ENCODE data around the gene MYCBPAP. TPM values are rescaled to one million over a fixed set of nuclear protein-coding genes. Genes with fewer than 3 reads are reported as not detected.

MYCBPAP gene
- total RNA-seq, 4 donors from 2014 or later = not detected

DNA sequence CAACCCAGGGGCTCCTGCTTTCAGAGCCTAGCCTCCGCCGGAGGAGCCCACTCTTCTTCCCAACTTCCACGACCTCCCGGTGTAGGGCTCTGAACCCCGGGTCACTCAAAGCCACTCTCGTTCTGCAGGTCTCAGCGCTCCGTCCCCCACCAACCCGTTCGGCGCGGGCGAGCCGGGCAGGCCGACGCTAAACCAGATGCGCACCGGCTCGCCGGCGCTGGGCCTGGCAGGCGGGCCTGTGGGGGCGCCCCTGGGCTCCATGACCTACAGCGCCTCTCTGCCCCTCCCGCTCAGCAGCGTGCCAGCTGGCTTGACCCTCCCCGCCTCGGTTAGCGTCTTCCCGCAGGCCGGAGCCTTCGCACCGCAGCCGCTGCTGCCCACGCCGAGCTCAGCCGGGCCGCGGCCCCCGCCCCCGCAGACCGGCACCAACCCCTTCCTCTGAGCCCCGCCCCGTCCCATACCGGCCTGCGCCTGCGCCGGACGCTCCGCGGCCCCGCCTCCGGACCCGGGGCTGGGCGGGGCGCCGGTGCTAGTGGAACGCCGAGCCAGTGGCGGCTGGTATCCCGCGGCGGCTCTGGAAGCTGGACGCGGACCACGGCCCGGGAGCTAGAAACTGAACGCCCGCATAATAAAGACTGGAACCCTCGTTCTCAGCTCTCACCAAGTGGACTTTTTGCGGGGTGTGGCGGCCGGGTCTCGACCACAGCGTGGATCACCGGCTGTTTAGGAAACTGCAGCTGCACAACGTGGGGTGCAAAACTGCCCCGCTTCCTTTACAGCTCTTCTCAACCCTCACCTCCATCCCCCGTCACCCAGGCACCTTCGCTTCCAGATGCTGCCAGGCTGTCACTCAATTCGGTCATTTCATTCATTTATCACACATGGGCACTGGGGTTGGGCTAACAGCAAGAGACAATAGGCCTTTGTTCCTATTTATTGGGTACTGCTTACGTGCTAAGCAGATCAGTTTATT is 33.8 kb downstream of the MYCBPAP start:
- ATAC-seq (peak; percentile 82 to 85), DNase-seq (peak; percentile 66 to 80)
- Histone ChIP-seq H3K4me1 (peaks cover 9 to 19% of the 10 kb centered on the region in 2 donors), H3K27ac (peak overlapping the region; percentile 64 to 80 (median 74)), H3K27me3 (no peaks in the 10 kb centered on the region), H3K9me3 (no peaks in the 10 kb centered on the region), H3K4me3 (peak overlapping the region; percentile 58 to 68 (median 66)), H3K36me3 (no peaks in the 10 kb centered on the region)
- in situ Hi-C loops (cut with MboI; ENCODE audit: low sequenced_read_pairs in 4 of 4) (loop anchor here (5.0 to 25.0 kb wide), 6 partner anchors 85 to 413 kb away; partner anchors contain the start of genes ABCC3 (in 1 of the 4) and WFIKKN2 (in 1 of the 4)), intact Hi-C loops (cut with DNase I; ENCODE audit: low total_unique reads) (loop anchor here (5.0 kb wide), 1 partner anchor 165 kb away; the partner anchor contains the start of gene ANKRD40)
- peak; percentile 34 to 52 for TF ChIP-seq POLR2A (IDR thresholded peaks at IDR 0.05)
- TF ChIP-seq, protein P1, sequence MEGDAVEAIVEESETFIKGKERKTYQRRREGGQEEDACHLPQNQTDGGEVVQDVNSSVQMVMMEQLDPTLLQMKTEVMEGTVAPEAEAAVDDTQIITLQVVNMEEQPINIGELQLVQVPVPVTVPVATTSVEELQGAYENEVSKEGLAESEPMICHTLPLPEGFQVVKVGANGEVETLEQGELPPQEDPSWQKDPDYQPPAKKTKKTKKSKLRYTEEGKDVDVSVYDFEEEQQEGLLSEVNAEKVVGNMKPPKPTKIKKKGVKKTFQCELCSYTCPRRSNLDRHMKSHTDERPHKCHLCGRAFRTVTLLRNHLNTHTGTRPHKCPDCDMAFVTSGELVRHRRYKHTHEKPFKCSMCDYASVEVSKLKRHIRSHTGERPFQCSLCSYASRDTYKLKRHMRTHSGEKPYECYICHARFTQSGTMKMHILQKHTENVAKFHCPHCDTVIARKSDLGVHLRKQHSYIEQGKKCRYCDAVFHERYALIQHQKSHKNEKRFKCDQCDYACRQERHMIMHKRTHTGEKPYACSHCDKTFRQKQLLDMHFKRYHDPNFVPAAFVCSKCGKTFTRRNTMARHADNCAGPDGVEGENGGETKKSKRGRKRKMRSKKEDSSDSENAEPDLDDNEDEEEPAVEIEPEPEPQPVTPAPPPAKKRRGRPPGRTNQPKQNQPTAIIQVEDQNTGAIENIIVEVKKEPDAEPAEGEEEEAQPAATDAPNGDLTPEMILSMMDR (IDR thresholded peaks at IDR 0.05 in 4 of 5, conservative IDR thresholded peaks at IDR 0.05 in 1 of 5) = peak in 2 of 5 experiments; percentile 13 to 18

DNA sequence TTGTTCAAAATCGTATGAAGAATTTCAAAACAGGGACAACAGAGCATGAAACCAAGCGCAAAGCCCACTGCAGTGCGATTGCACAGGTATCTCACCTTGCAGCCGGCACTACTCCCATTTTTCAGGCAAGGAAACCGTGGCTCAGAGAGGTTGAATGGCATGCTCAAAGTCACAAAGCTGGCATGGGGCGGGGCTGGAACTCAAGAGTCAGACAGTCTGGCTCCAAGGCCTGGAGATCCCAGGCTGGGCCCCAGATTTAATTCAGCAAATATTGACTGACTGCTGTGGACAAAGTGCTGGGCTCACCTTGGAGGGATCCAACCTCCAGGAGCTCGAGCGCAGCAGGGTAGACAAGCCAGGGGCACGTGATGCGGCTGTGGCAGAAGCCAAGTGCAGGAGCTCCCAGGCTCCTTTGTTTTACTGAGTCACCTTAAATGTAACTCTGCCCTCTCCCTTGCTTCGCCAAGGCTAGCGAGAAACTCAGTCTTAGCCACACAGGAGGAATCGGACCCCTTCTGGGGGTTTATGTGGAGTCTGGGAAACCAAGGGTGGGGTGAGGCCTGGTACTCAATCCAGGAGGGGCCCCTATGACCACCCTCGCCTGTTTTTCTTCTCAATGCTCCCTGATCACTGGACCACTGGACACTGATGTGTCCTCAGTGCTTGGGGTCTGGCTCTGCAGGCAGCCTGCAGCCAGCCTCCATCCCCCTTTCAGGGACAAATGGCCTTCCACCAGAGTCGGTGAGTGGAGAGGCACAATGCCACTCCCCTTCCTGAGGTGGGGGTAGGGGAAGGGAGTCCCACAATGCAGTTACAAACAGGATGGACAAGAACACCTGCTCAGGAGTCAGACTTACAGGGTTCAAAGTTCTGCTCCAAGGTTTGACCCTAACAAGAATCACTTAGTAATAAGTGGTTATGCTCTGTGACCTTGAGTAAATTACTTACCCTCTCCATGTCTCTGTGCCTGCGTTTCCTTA is 34.8 kb downstream of the MYCBPAP start:
- Histone ChIP-seq H3K36me3 (no peaks in the 10 kb centered on the region), H3K9me3 (no peaks in the 10 kb centered on the region), H3K27ac (no peak overlapping the region), H3K27me3 (no peaks in the 10 kb centered on the region), H3K4me1 (peaks cover 16 to 28% of the 10 kb centered on the region in 2 donors), H3K4me3 (peak overlapping the region in 2 of 4 donors; percentile 65 to 66)
- TF ChIP-seq POLR2A (IDR thresholded peaks at IDR 0.05) = no peak
- TF ChIP-seq, protein P1 (IDR thresholded peaks at IDR 0.05 in 4 of 5, conservative IDR thresholded peaks at IDR 0.05 in 1 of 5) = no peak
- intact Hi-C loops (cut with DNase I; ENCODE audit: low total_unique reads) = loop anchor here (5.0 kb wide), 1 partner anchor 164 kb away; the partner anchor contains the start of gene ANKRD40
- in situ Hi-C loops (cut with MboI; ENCODE audit: low sequenced_read_pairs in 4 of 4) = loop anchor here (5.0 to 25.0 kb wide), 6 partner anchors 84 to 412 kb away; partner anchors contain the start of genes ABCC3 (in 1 of the 4) and WFIKKN2 (in 1 of the 4)
- no peak for DNase-seq
- no peak for ATAC-seq

DNA sequence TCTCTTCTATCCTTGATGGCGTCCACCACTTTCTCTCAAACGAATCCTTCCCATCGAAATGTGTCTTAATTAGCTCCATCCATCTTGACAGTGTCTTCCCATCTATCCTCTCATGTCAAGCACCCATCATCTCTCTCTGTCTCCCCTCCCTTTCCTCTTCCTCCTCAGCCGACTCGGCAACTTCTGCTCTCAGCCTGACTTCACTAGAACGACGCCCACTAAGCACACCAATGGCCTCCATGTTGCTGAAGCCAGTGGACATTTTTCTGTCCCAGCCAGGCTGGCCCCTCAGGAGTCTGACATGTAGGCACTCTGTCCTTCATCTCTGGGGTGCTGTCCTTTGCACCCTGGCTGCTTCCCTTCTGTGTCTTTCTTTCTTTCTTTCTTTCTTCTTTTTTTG is 36.3 kb downstream of the MYCBPAP start:
- ATAC-seq = no peak
- in situ Hi-C loops (cut with MboI; ENCODE audit: low sequenced_read_pairs in 4 of 4) = loop anchor here (5.0 to 25.0 kb wide), 6 partner anchors 83 to 410 kb away; partner anchors contain the start of genes ABCC3 (in 1 of the 4) and WFIKKN2 (in 1 of the 4)

More for the DNA sequence above, 36.3 kb downstream of the MYCBPAP start:
- H3K4me1 ChIP-seq = peaks cover 16 to 28% of the 10 kb centered on the region in 2 donors
- no peak overlapping the region for H3K4me3 ChIP-seq
- intact Hi-C loops (cut with DNase I; ENCODE audit: low total_unique reads) = loop anchor here (5.0 kb wide), 1 partner anchor 163 kb away; the partner anchor contains the start of gene ANKRD40
- H3K36me3 ChIP-seq = no peaks in the 10 kb centered on the region
- TF ChIP-seq, protein P1 (IDR thresholded peaks at IDR 0.05 in 4 of 5, conservative IDR thresholded peaks at IDR 0.05 in 1 of 5) = no peak
- TF ChIP-seq POLR2A (IDR thresholded peaks at IDR 0.05) = no peak
- DNase-seq = no peak
- no peak overlapping the region for H3K27ac ChIP-seq
- H3K9me3 ChIP-seq = no peaks in the 10 kb centered on the region
- H3K27me3 ChIP-seq = no peaks in the 10 kb centered on the region
